Hepatocyte (in vitro differentiated cells): ENCODE results near the gene TRAM2. TPM values are rescaled to one million over a fixed set of nuclear protein-coding genes. Genes with fewer than 3 reads are reported as not detected.

Experiments used
- DNase-seq: peaks from one replicate; pipeline ENCODE4 v3.0.0-alpha.2; 2016; ENCODE audit warnings: low spot score
- H2AFZ ChIP-seq: fragments of 200-600 bp; sonication (generic); 2 replicates; pipeline ENCODE4 v1.6.0; 2016; ENCODE audit warnings: antibody characterized with exemption, mild to moderate bottlenecking
- H3K27ac ChIP-seq: fragments of 200-600 bp; sonication (generic); 2 replicates; pipeline ENCODE4 v1.5.1; 2016; ENCODE audit warnings: mild to moderate bottlenecking
- H3K27me3 ChIP-seq: fragments of 200-600 bp; sonication (generic); 2 replicates; pipeline ENCODE4 v1.6.1; 2016
- H3K36me3 ChIP-seq: fragments of 200-600 bp; sonication (generic); replicated peaks from 2 replicates; pipeline ENCODE4 v1.5.1; 2016; ENCODE audit warnings: low read depth; ENCODE audit not compliant: insufficient read depth
- H3K4me1 ChIP-seq: fragments of 200-600 bp; sonication (generic); 2 replicates; pipeline ENCODE4 v1.5.1; 2016; ENCODE audit warnings: mild to moderate bottlenecking, moderate library complexity; ENCODE audit not compliant: insufficient read depth
- H3K4me2 ChIP-seq: fragments of 200-600 bp; sonication (generic); 2 replicates; pipeline ENCODE4 v1.6.0; 2016
- H3K4me3 ChIP-seq: fragments of 200-600 bp; sonication (generic); 2 replicates; pipeline ENCODE4 v1.5.1; 2016; ENCODE audit warnings: mild to moderate bottlenecking
- H3K79me2 ChIP-seq: fragments of 200-600 bp; sonication (generic); 2 replicates; pipeline ENCODE4 v1.6.0; 2017; ENCODE audit warnings: mild to moderate bottlenecking
- H3K9me2 ChIP-seq: fragments of 200-600 bp; sonication (generic); replicated peaks from 2 replicates; pipeline ENCODE4 v1.6.0; 2017; ENCODE audit warnings: mild to moderate bottlenecking; ENCODE audit not compliant: insufficient read depth
- H3K9me3 ChIP-seq: fragments of 200-600 bp; sonication (generic); 2 replicates; pipeline ENCODE4 v1.5.1; 2016; ENCODE audit warnings: low read depth, mild to moderate bottlenecking
- H4K20me1 ChIP-seq: fragments of 200-600 bp; sonication (generic); 2 replicates; pipeline ENCODE4 v1.6.0; 2016; ENCODE audit warnings: mild to moderate bottlenecking; ENCODE audit not compliant: insufficient read depth, poor library complexity, severe bottlenecking
- EZH2 ChIP-seq: fragments of 200-600 bp; sonication (generic); IDR thresholded peaks from 2 replicates; pipeline ENCODE4 v1.6.1; 2016; ENCODE audit warnings: antibody characterized with exemption, mild to moderate bottlenecking, borderline replicate concordance
- EZH2phosphoT487 ChIP-seq: fragments of 200-600 bp; sonication (generic); IDR thresholded peaks from one replicate; pipeline ENCODE4 v1.6.1; 2018; ENCODE audit warnings: antibody characterized with exemption, mild to moderate bottlenecking, low read depth, moderate library complexity; ENCODE audit not compliant: unreplicated experiment, severe bottlenecking
- WGBS: methylation state at CpG from one replicate; pipeline ENCODE4 v1.1.6; 2016; ENCODE audit warnings: low lambda C conversion rate; ENCODE audit errors: missing lambda C conversion rate; 5-methylcytosine and 5-hydroxymethylcytosine counted together
- polyA plus RNA-seq: library from polyadenylated mRNA; unstranded; fragments of >200 nt; fragmentation: Nextera tagmentation; extraction: Ambion mirVana; gene quantifications from 2 replicates; pipeline ENCODE4 v1.2.1, GENCODE V29; 2016
- total RNA-seq: library from RNA; depleted of rRNA; stranded (reverse); fragments of >200 nt; gene quantifications from 2 replicates; pipeline ENCODE4 v1.2.3, GENCODE V29; 2014
- TF ChIP-seq, protein P1 (sequence below): fragments of 200-600 bp; sonication (generic); IDR thresholded peaks from 2 replicates; pipeline ENCODE4 v1.5.1; 2016; ENCODE audit warnings: antibody characterized with exemption, mild to moderate bottlenecking; ENCODE audit not compliant: poor library complexity

The TRAM2 gene
- total and polyA plus RNA-seq, 2 experiments from 2014 or later = 29.6 to 47.6 TPM

DNA sequence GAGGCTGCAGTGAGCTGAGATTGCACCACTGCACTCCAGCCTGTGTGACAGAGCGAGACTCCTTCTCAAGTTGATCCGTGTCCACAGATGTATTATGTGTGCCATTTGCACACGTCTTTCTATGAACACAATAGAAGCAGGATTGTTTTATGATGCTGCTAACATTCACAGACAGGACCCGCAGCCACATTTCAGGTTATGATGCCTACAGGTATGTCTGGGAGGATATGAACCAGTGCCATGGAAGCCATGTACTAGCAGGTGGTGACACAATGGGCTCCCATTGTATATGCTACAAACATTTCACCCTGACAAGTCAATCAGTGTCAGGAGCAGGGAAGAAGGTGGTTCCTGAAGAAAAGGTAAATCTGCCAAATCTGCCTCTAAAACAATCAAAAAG is 4.3 kb downstream of the TRAM2 start:
- H3K36me3 ChIP-seq = no peaks in the 10 kb centered on the region
- H3K27ac ChIP-seq = peak overlapping the region; percentile 44
- no peaks in the 10 kb centered on the region for H3K9me3 ChIP-seq
- peaks cover 11% of the 10 kb centered on the region for H4K20me1 ChIP-seq
- H3K27me3 ChIP-seq = no peaks in the 10 kb centered on the region
- 89% methylated on average over 4 of the region's 4 CpGs for WGBS
- peaks cover 60% of the 10 kb centered on the region for H3K4me1 ChIP-seq
- no peak for DNase-seq
- H3K79me2 ChIP-seq = peaks cover 91% of the 10 kb centered on the region
- peak overlapping the region; percentile 87 for H3K4me2 ChIP-seq
- TF ChIP-seq EZH2 (no peak), EZH2phosphoT487 (no peak)
- TF ChIP-seq, protein P1, sequence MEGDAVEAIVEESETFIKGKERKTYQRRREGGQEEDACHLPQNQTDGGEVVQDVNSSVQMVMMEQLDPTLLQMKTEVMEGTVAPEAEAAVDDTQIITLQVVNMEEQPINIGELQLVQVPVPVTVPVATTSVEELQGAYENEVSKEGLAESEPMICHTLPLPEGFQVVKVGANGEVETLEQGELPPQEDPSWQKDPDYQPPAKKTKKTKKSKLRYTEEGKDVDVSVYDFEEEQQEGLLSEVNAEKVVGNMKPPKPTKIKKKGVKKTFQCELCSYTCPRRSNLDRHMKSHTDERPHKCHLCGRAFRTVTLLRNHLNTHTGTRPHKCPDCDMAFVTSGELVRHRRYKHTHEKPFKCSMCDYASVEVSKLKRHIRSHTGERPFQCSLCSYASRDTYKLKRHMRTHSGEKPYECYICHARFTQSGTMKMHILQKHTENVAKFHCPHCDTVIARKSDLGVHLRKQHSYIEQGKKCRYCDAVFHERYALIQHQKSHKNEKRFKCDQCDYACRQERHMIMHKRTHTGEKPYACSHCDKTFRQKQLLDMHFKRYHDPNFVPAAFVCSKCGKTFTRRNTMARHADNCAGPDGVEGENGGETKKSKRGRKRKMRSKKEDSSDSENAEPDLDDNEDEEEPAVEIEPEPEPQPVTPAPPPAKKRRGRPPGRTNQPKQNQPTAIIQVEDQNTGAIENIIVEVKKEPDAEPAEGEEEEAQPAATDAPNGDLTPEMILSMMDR = no peak
- no peaks in the 10 kb centered on the region for H3K9me2 ChIP-seq
- H2AFZ ChIP-seq = no peak overlapping the region
- no peak overlapping the region for H3K4me3 ChIP-seq

DNA sequence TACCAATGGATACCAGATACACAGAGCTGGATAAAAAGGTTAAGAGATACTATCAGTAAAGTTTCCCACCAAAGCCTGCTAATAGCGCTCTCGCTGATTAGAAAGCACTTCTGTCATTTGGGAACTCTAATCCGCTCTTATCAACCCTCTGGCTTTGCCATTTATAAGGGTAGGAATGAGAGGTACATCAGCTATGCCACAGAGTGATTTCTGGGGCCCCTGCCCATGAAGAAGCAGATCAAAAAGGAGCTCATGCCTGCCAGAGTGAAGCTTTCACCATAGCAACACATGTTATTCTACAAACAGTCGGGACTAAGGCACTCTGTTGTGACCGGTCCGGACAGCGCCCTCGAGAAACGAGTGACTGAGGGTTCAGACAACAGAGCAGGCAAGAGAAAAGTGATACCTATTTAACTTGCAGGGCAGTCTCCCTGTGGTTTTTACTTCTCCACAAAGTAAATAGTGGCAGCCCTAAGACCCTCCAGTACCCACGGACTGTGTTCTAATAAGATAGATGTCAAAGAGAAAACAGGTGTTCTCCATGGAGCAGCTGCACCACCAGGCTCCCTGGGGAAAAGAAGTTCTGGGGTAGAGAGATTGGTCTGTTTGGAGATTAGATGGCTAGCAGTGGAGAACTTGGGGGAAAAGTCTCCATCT is 5.6 kb downstream of the TRAM2 start:
- Histone ChIP-seq H3K4me2 (peak overlapping the region; percentile 47), H3K27me3 (no peaks in the 10 kb centered on the region), H2AFZ (no peak overlapping the region), H3K9me2 (no peaks in the 10 kb centered on the region), H3K79me2 (peaks cover 97% of the 10 kb centered on the region), H3K9me3 (no peaks in the 10 kb centered on the region), H3K4me1 (peaks cover 66% of the 10 kb centered on the region), H3K27ac (peak overlapping the region; percentile 55), H4K20me1 (peaks cover 11% of the 10 kb centered on the region), H3K4me3 (no peak overlapping the region), H3K36me3 (no peaks in the 10 kb centered on the region)
- no peak for TF ChIP-seq EZH2
- 21% methylated on average over 10 of the region's 10 CpGs for WGBS
- peak; percentile 36 for DNase-seq

DNA sequence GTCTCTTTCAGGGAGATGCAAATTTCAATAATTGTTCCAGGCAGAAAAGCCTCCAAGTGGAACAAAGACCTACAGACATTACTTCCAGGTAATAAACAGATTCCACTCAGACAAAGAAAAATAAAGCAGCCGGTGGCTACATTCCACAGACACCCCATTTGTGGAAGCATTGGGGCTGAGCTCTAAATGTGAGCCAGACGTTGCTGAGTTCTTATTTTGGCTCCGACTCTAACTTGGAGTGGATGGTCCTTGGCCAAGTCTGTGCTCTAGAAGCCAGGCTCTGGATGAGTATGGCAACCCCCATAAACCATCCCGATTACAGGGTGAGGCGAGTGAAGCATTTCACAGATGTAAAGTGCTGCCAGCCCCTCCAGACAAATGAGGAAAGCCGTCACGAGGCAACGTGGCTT is 6.6 kb downstream of the TRAM2 start:
- H3K79me2 ChIP-seq = peaks cover 97% of the 10 kb centered on the region
- H3K27ac ChIP-seq = peak overlapping the region; percentile 55
- no peaks in the 10 kb centered on the region for H3K27me3 ChIP-seq
- H3K9me3 ChIP-seq = no peaks in the 10 kb centered on the region
- no peaks in the 10 kb centered on the region for H3K36me3 ChIP-seq
- 51% methylated on average over 8 of the region's 8 CpGs for WGBS
- TF ChIP-seq, protein P1 = no peak
- TF ChIP-seq EZH2 (no peak), EZH2phosphoT487 (no peak)
- H3K4me3 ChIP-seq = no peak overlapping the region
- no peaks in the 10 kb centered on the region for H3K9me2 ChIP-seq
- H2AFZ ChIP-seq = no peak overlapping the region
- peaks cover 11% of the 10 kb centered on the region for H4K20me1 ChIP-seq
- peak overlapping the region; percentile 47 for H3K4me2 ChIP-seq
- DNase-seq = peak; percentile 55
- peaks cover 71% of the 10 kb centered on the region for H3K4me1 ChIP-seq

DNA sequence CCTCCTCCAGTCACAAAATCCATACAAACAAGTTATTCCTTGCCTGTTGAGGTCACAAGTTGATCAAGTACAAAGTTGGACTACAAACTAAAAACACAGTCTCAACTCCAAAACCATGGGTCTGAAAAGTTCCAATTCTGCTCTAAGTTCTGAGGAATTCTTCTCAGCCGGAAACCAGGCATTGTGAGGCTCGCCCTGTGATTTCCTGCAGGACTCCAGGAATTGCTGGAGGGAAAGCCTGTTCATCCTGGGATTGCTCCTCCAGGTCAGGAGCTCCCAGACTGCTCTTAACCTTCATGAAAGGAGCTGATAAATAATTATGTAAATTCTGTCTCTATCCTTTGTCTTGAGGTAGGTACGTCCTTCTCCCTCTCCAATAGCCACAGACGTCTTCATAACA is 8.5 kb downstream of the TRAM2 start:
- H2AFZ ChIP-seq = no peak overlapping the region
- 90% methylated on average over 4 of the region's 4 CpGs for WGBS
- peaks cover 97% of the 10 kb centered on the region for H3K79me2 ChIP-seq

More for the DNA sequence above, 8.5 kb downstream of the TRAM2 start:
- Histone ChIP-seq H3K27me3 (no peaks in the 10 kb centered on the region), H3K4me1 (peaks cover 59% of the 10 kb centered on the region), H3K9me2 (no peaks in the 10 kb centered on the region), H4K20me1 (peaks cover 6% of the 10 kb centered on the region), H3K27ac (peak overlapping the region; percentile 4), H3K4me2 (no peak overlapping the region), H3K36me3 (no peaks in the 10 kb centered on the region), H3K4me3 (no peak overlapping the region), H3K9me3 (no peaks in the 10 kb centered on the region)
- no peak for TF ChIP-seq EZH2phosphoT487
- TF ChIP-seq, protein P1 = no peak
- no peak for DNase-seq
